Measurements from ENCODE around the gene NBL1. TPM values are rescaled to one million over a fixed set of nuclear protein-coding genes. Genes with fewer than 3 reads are reported as not detected.
A peak's percentile ranks its signal among the peaks of the same experiment; 100 is the strongest.

Gene NBL1
- total RNA-seq, 3 donors from 2014 or later, result 33.4 to 111 (median 98.6) TPM

DNA sequence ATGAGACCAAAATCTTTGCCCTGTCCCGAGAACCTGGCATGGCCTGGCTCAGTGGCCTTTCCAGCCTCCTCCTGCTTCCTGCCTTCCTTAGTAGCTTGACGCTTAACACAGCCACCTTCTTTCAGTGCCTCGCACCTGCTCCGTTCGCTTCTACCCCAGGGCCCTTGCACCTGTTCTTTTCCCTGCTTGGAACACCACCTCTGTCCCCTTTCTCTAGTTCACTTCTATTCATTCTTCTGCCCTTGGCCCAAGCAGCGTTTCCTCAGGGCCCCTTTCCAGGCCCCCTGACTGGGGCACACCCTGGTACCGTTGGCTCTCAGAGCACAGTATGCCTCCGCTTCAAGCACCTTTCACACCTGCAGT is 11.6 kb downstream of the NBL1 start:
- Histone ChIP-seq H3K9me3 (no peaks in the 10 kb centered on the region), H3K27me3 (no peaks in the 10 kb centered on the region), H3K4me1 (peaks cover 8 to 9% of the 10 kb centered on the region in 2 donors), H3K27ac (peak overlapping the region in 1 of 2 donors; percentile 61), H3K36me3 (no peaks in the 10 kb centered on the region), H3K4me3 (no peak overlapping the region)
- DNase-seq (ENCODE audit: low spot score in 2 of 2), result no peak
- TF ChIP-seq, protein P1, sequence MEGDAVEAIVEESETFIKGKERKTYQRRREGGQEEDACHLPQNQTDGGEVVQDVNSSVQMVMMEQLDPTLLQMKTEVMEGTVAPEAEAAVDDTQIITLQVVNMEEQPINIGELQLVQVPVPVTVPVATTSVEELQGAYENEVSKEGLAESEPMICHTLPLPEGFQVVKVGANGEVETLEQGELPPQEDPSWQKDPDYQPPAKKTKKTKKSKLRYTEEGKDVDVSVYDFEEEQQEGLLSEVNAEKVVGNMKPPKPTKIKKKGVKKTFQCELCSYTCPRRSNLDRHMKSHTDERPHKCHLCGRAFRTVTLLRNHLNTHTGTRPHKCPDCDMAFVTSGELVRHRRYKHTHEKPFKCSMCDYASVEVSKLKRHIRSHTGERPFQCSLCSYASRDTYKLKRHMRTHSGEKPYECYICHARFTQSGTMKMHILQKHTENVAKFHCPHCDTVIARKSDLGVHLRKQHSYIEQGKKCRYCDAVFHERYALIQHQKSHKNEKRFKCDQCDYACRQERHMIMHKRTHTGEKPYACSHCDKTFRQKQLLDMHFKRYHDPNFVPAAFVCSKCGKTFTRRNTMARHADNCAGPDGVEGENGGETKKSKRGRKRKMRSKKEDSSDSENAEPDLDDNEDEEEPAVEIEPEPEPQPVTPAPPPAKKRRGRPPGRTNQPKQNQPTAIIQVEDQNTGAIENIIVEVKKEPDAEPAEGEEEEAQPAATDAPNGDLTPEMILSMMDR (IDR thresholded peaks at IDR 0.05), result no peak
- TF ChIP-seq POLR2A (IDR thresholded peaks at IDR 0.05), result no peak
- no peak for TF ChIP-seq POLR2AphosphoS5 (IDR thresholded peaks at IDR 0.05)
- intact Hi-C loops (cut with DNase I; ENCODE audit: low total_unique reads), result loop anchor here (10.0 kb wide), 1 partner anchor 311 kb away; no protein-coding TSS in a partner anchor

DNA sequence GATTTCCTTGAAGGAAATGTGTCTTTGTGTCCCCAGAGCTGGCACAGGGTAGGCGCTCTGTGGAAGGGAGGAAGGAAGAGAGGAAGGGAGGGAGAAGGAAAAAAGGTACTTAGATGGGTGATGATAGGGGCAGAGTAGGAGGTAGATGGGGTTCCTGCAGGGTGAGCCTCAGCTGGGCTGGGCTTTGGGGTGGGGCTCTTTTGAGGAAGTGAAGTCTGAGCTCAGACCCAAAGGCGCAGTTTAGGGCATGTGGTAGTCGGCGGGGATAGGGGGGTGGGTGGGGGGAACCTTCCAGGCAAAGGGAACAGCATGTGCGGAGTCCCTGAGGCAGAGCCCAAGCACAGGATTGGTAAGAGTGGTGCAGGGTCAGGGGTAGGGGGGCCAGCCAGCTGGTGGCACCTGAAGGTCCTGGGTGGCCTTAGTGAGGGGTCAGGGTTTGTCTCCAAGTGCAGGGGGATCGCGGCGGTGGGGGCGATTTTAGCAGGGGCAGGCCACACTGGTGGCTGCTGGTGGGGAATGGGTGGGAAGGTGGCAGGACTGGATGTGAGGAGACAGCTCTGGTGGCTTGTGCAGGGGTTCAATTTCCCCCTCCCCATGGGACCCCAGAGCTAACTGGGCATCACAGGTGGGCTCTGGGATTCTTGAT is 12.1 kb downstream of the NBL1 start:
- no peak overlapping the region for H3K4me3 ChIP-seq
- no peaks in the 10 kb centered on the region for H3K36me3 ChIP-seq
- no peak for DNase-seq (ENCODE audit: low spot score in 2 of 2)
- intact Hi-C loops (cut with DNase I; ENCODE audit: low total_unique reads), result loop anchor here (10.0 kb wide), 1 partner anchor 311 kb away; no protein-coding TSS in a partner anchor
- no peaks in the 10 kb centered on the region for H3K27me3 ChIP-seq
- H3K9me3 ChIP-seq, result no peaks in the 10 kb centered on the region
- TF ChIP-seq POLR2AphosphoS5 (IDR thresholded peaks at IDR 0.05) (no peak), POLR2A (IDR thresholded peaks at IDR 0.05) (no peak)
- TF ChIP-seq, protein P1 (IDR thresholded peaks at IDR 0.05), result no peak
- no peak overlapping the region for H3K27ac ChIP-seq
- H3K4me1 ChIP-seq, result peaks cover 3 to 5% of the 10 kb centered on the region in 2 donors

DNA sequence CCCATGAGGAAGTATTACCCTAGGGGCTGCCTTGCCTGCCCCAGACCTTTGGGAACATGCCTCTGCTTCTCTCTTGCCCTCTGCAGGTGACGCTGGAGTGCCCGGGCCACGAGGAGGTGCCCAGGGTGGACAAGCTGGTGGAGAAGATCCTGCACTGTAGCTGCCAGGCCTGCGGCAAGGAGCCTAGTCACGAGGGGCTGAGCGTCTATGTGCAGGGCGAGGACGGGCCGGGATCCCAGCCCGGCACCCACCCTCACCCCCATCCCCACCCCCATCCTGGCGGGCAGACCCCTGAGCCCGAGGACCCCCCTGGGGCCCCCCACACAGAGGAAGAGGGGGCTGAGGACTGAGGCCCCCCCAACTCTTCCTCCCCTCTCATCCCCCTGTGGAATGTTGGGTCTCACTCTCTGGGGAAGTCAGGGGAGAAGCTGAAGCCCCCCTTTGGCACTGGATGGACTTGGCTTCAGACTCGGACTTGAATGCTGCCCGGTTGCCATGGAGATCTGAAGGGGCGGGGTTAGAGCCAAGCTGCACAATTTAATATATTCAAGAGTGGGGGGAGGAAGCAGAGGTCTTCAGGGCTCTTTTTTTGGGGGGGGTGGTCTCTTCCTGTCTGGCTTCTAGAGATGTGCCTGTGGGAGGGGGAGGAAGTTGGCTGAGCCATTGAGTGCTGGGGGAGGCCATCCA is 12.8 kb downstream of the NBL1 start:
- H3K27ac ChIP-seq, result no peak overlapping the region
- peaks cover 0 to 2% of the 10 kb centered on the region in 2 donors for H3K4me1 ChIP-seq
- H3K36me3 ChIP-seq, result no peaks in the 10 kb centered on the region
- intact Hi-C loops (cut with DNase I; ENCODE audit: low total_unique reads), result loop anchor here (10.0 kb wide), 1 partner anchor 312 kb away; no protein-coding TSS in a partner anchor
- no peaks in the 10 kb centered on the region for H3K27me3 ChIP-seq
- no peak overlapping the region for H3K4me3 ChIP-seq
- TF ChIP-seq, protein P1 (IDR thresholded peaks at IDR 0.05), result no peak
- TF ChIP-seq POLR2AphosphoS5 (IDR thresholded peaks at IDR 0.05), result no peak
- TF ChIP-seq POLR2A (IDR thresholded peaks at IDR 0.05), result no peak
- H3K9me3 ChIP-seq, result no peaks in the 10 kb centered on the region
- no peak for DNase-seq (ENCODE audit: low spot score in 2 of 2)

GRCh38 chr1:19657511-19657910 is 13.4 kb downstream of the NBL1 start:
- H3K4me1 ChIP-seq, result no peaks in the 10 kb centered on the region
- no peak for DNase-seq (ENCODE audit: low spot score in 2 of 2)
- no peak overlapping the region for H3K4me3 ChIP-seq
- TF ChIP-seq POLR2AphosphoS5 (IDR thresholded peaks at IDR 0.05) (no peak), POLR2A (IDR thresholded peaks at IDR 0.05) (no peak)
- TF ChIP-seq, protein P1 (IDR thresholded peaks at IDR 0.05), result no peak
- no peaks in the 10 kb centered on the region for H3K9me3 ChIP-seq
- peak overlapping the region in 1 of 2 donors; percentile 12 for H3K27ac ChIP-seq
- H3K36me3 ChIP-seq, result no peaks in the 10 kb centered on the region
- no peaks in the 10 kb centered on the region for H3K27me3 ChIP-seq
- intact Hi-C loops (cut with DNase I; ENCODE audit: low total_unique reads), result loop anchor here (10.0 kb wide), 1 partner anchor 313 kb away; no protein-coding TSS in a partner anchor

GRCh38 chr1:19658186-19658585 is 14.1 kb downstream of the NBL1 start:
- Histone ChIP-seq H3K27ac (no peak overlapping the region), H3K36me3 (no peaks in the 10 kb centered on the region), H3K4me1 (no peaks in the 10 kb centered on the region), H3K27me3 (no peaks in the 10 kb centered on the region), H3K4me3 (no peak overlapping the region), H3K9me3 (no peaks in the 10 kb centered on the region)
- intact Hi-C loops (cut with DNase I; ENCODE audit: low total_unique reads), result loop anchor here (10.0 kb wide), 1 partner anchor 313 kb away; no protein-coding TSS in a partner anchor
- TF ChIP-seq, protein P1 (IDR thresholded peaks at IDR 0.05), result no peak
- TF ChIP-seq POLR2AphosphoS5 (IDR thresholded peaks at IDR 0.05), result no peak
- no peak for TF ChIP-seq POLR2A (IDR thresholded peaks at IDR 0.05)
- DNase-seq (ENCODE audit: low spot score in 2 of 2), result no peak
